ENCODE data around the gene SPP1. TPM values are rescaled to one million over a fixed set of nuclear protein-coding genes. Genes with fewer than 3 reads are reported as not detected.

Gene SPP1
- polyA plus RNA-seq, 1 of the 3 experiments (the other 2 are of a cell fraction) = 0.82 TPM

DNA sequence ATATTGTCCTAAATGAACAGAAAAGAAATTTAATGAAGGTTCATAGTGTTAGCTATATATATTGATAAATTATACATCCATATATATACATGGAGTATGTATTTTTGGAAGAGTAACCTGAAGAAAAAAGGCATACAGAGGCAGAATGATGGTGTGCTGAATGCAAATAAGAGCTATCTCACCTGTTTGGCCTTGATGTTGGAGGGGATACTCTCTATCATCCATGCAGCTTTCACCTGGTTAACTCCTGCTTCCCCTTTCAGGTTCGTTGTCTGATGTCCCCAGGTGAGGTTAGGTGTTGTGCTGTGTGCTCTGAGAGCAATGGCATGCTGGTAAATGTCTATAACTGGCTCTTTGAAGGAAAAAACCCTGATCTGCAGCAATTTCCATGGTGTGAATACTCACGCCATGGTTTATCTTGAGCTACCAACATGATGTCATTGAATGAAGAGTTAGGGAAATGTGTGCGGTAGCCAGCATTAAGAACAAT lies 31.8 kb upstream of the SPP1 start:
- 71% methylated on average over 3 of the region's 3 CpGs for WGBS (ENCODE audit: low lambda C conversion rate)
- ChIA-PET POLR2A (no interaction called here), CTCF (interaction anchor here (0.8 to 1.2 kb wide), 4 partner anchors 30 to 91 kb away, joined by 3 to 4 read pairs (median 4); no protein-coding TSS in a partner anchor)
- H3K9ac ChIP-seq = no peak overlapping the region
- H3K79me2 ChIP-seq (ENCODE audit: insufficient read depth) = no peaks in the 10 kb centered on the region
- no peak for DNase-seq
- H4K20me1 ChIP-seq (ENCODE audit: insufficient read depth) = no peaks in the 10 kb centered on the region
- H3K36me3 ChIP-seq (replicated peaks in 1 of 2; ENCODE audit: control insufficient read depth in 1 of 2, insufficient read depth in 2 of 2, low read length in 1 of 2) = no peaks in the 10 kb centered on the region
- no peak overlapping the region for H3K27ac ChIP-seq (ENCODE audit: low read depth in 2 of 2, low read length in 1 of 2)
- H3K4me2 ChIP-seq = no peak overlapping the region
- H3F3A ChIP-seq (replicated peaks; ENCODE audit: insufficient read depth) = no peaks in the 10 kb centered on the region
- no peak overlapping the region for H2AFZ ChIP-seq (ENCODE audit: low read depth)
- H3K9me3 ChIP-seq = no peaks in the 10 kb centered on the region
- H3K27me3 ChIP-seq (ENCODE audit: insufficient read depth) = no peaks in the 10 kb centered on the region
- TF ChIP-seq GATA2 (CRISPR knock-in tag; IDR thresholded peaks at IDR 0.05) (no peak), NFIC (IDR thresholded peaks at IDR 0.05; ENCODE audit: borderline replicate concordance) (no peak), RCOR1 (IDR thresholded peaks at IDR 0.05; ENCODE audit: low read length) (no peak), MAX (IDR thresholded peaks at IDR 0.05; ENCODE audit: low read depth) (no peak), USF2 (IDR thresholded peaks at IDR 0.05; ENCODE audit: borderline replicate concordance, low read depth, low read length) (no peak), GABPA (IDR thresholded peaks at IDR 0.05; ENCODE audit: low read depth) (no peak), RXRA (IDR thresholded peaks at IDR 0.05; ENCODE audit: borderline replicate concordance, low read depth) (no peak), CTCF (IDR thresholded peaks at IDR 0.05) (no peak), FOXJ3 (CRISPR knock-in tag; IDR thresholded peaks at IDR 0.05) (no peak), NRF1 (IDR thresholded peaks at IDR 0.05; ENCODE audit: low read depth, low read length) (no peak), RFX5 (IDR thresholded peaks at IDR 0.05; ENCODE audit: low read length) (no peak), CHD2 (IDR thresholded peaks at IDR 0.05; ENCODE audit: low read length, partially characterized antibody) (no peak), JUND (IDR thresholded peaks at IDR 0.05) (no peak), MXI1 (IDR thresholded peaks at IDR 0.05; ENCODE audit: low read depth, low read length) (no peak), POLR2AphosphoS5 (IDR thresholded peaks at IDR 0.05; ENCODE audit: low read depth, low read length) (no peak), TCF12 (IDR thresholded peaks at IDR 0.05) (no peak), FOXM1 (IDR thresholded peaks at IDR 0.05; ENCODE audit: low read depth) (no peak)
- TF ChIP-seq, protein P1, sequence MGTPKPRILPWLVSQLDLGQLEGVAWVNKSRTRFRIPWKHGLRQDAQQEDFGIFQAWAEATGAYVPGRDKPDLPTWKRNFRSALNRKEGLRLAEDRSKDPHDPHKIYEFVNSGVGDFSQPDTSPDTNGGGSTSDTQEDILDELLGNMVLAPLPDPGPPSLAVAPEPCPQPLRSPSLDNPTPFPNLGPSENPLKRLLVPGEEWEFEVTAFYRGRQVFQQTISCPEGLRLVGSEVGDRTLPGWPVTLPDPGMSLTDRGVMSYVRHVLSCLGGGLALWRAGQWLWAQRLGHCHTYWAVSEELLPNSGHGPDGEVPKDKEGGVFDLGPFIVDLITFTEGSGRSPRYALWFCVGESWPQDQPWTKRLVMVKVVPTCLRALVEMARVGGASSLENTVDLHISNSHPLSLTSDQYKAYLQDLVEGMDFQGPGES (IDR thresholded peaks at IDR 0.05; ENCODE audit: low read depth, low read length) = no peak
- no peaks in the 10 kb centered on the region for H3K9me2 ChIP-seq
- no peak overlapping the region for H3K4me3 ChIP-seq (ENCODE audit: low read depth in 2 of 2, low read length in 1 of 2)
- H3K4me1 ChIP-seq (ENCODE audit: control insufficient read depth in 1 of 2, insufficient read depth in 2 of 2, low read depth in 1 of 2, low read length in 1 of 2) = no peaks in the 10 kb centered on the region

All from SK-N-SH (cell line).